K562 (cell line): ENCODE results near the gene SET. TPM values are rescaled to one million over a fixed set of nuclear protein-coding genes. Genes with fewer than 3 reads are reported as not detected.
A peak's percentile ranks its signal among the peaks of the same experiment; 100 is the strongest.

Experiments used
- ATAC-seq: fragments of 200-7000 bp; cut with Tn5 transposase; 3 replicates; pipeline ENCODE4 v1.9.1; 2020; ENCODE audit warnings: moderate library complexity
- BruUV-seq: library from RNA; stranded (reverse); fragments of 400-500 nt; replicated peaks from 2 replicates; lab custom pipeline; 2021; lab: Mats Ljungman, UMichigan
- CTCF ChIA-PET: fragments of 300-600 bp; formaldehyde crosslinking; extraction: SDS; loops from one replicate; lab custom pipeline; 2021; ENCODE audit warnings: low intra/inter-chr PET ratio; lab: Yijun Ruan, JAX
- POLR2A ChIA-PET: fragments of 300-600, 350-650 bp; sonication (Branson Sonifier 250); formaldehyde crosslinking; extraction: SDS; loops from one replicate; lab custom pipeline; 2021; ENCODE audit warnings: antibody characterized with exemption, inconsistent platforms; lab: Yijun Ruan, JAX
- DNase-seq, 4 experiments: peaks; one replicate each; pipeline versions ENCODE4 v3.0.0 to v3.0.0-alpha.2; 2011 to 2018; ENCODE audit warnings: low spot score in 3 of 4, mixed read lengths in 3 of 4; ENCODE audit errors: extremely low read depth in 1 of 4
- FAIRE-seq: peaks from 2 replicates; lab custom pipeline; 2011; peaks lifted over from hg19 to GRCh38; lab: Jason Lieb, UNC
- H2AFZ ChIP-seq: 2 replicates; pipeline ENCODE4 v1.6.0; 2011; ENCODE audit warnings: low read depth, low read length, control low read depth, inconsistent platforms
- H3K27ac ChIP-seq: fragments of 200-600 bp; 3 replicates; pipeline ENCODE4 v1.8.0; 2011; ENCODE audit warnings: low read depth, mild to moderate bottlenecking, control low read depth, inconsistent platforms, low read length, moderate library complexity, mixed read lengths; ENCODE audit errors: extremely low read depth
- H3K27me3 ChIP-seq, 2 experiments: fragments of 300-600 bp in 1 of 2; 2 replicates in 1 of 2; 3 replicates in 1 of 2; pipeline versions ENCODE4 v1.6.0 to v1.8.0; 2011; ENCODE audit warnings: inconsistent platforms in 2 of 2, low read length in 2 of 2, mild to moderate bottlenecking in 1 of 2, mixed read lengths in 1 of 2, moderate library complexity in 1 of 2; ENCODE audit not compliant: control insufficient read depth in 2 of 2, insufficient read depth in 2 of 2
- H3K36me3 ChIP-seq: fragments of 300-600 bp; 3 replicates; pipeline ENCODE4 v1.8.0; 2011; ENCODE audit warnings: mild to moderate bottlenecking, low read length, inconsistent platforms; ENCODE audit not compliant: control insufficient read depth, insufficient read depth
- H3K4me1 ChIP-seq, 2 experiments: fragments of 200-600 bp in 1 of 2; replicated peaks in 1 of 2; 2 replicates in 1 of 2; 3 replicates in 1 of 2; pipeline versions ENCODE4 v1.5.1 to v1.8.0; 2011; ENCODE audit warnings: inconsistent platforms in 2 of 2, low read length in 2 of 2, mild to moderate bottlenecking in 1 of 2, mixed read lengths in 1 of 2, moderate library complexity in 1 of 2; ENCODE audit not compliant: control insufficient read depth in 2 of 2, insufficient read depth in 2 of 2
- H3K4me2 ChIP-seq: 2 replicates; pipeline ENCODE4 v1.6.1; 2011; ENCODE audit warnings: low read length, control low read depth, inconsistent platforms, mixed read lengths; ENCODE audit not compliant: insufficient read depth
- H3K4me3 ChIP-seq: fragments of 200-600 bp; sonication (generic), shearing (Covaris generic); 2 replicates; pipeline ENCODE4 v1.5.1; 2016; ENCODE audit warnings: control low read depth, inconsistent platforms
- H3K79me2 ChIP-seq: fragments of 200-600 bp; 3 replicates; pipeline ENCODE4 v1.8.0; 2011; ENCODE audit warnings: low read length, inconsistent platforms; ENCODE audit not compliant: control insufficient read depth, insufficient read depth
- H3K9ac ChIP-seq, 2 experiments: 2 replicates each; pipeline versions ENCODE4 v1.6.0 to v1.6.1; 2011; ENCODE audit warnings: low read depth in 2 of 2, low read length in 2 of 2, control low read depth in 1 of 2, inconsistent platforms in 1 of 2, mild to moderate bottlenecking in 1 of 2, mixed read lengths in 1 of 2; ENCODE audit not compliant: insufficient read depth in 1 of 2
- H3K9me1 ChIP-seq: one replicate; pipeline ENCODE4 v1.6.0; 2011; ENCODE audit warnings: inconsistent platforms, mild to moderate bottlenecking, low read length, moderate library complexity; ENCODE audit not compliant: control insufficient read depth, insufficient read depth
- H3K9me3 ChIP-seq: replicated peaks from 2 replicates; pipeline ENCODE4 v1.5.1; 2011; ENCODE audit warnings: low read depth, low read length, inconsistent platforms; ENCODE audit not compliant: control insufficient read depth, insufficient read depth
- H4K20me1 ChIP-seq: replicated peaks from 2 replicates; pipeline ENCODE4 v1.6.1; 2011; ENCODE audit warnings: low read length, inconsistent platforms, mixed read lengths; ENCODE audit not compliant: control insufficient read depth, insufficient read depth
- GTF2A2 ChIP-seq: IDR thresholded peaks from 2 replicates; pipeline ENCODE4 v1.6.1; 2016; ENCODE audit warnings: mild to moderate bottlenecking, missing genetic modification characterization, missing compliant biosample characterization
- HINFP ChIP-seq: fragments of 450-650 bp; conservative IDR thresholded peaks from 2 replicates; pipeline ENCODE4 v1.6.1; 2016; ENCODE audit warnings: missing genetic modification characterization, low read depth, mild to moderate bottlenecking, control low read depth, missing compliant biosample characterization
- IRF1 ChIP-seq: sonication (generic); formaldehyde crosslinking; IDR thresholded peaks from 2 replicates; pipeline ENCODE4 v1.8.0; 2022; ENCODE audit warnings: missing genetic modification reagents, mild to moderate bottlenecking, borderline replicate concordance
- KDM4B ChIP-seq, 2 experiments: fragments of 450-650 bp in 1 of 2; sonication (generic) in 1 of 2; IDR thresholded peaks; 2 replicates each; pipeline ENCODE4 v1.6.1; 2016 to 2017; ENCODE audit warnings: borderline replicate concordance in 2 of 2, antibody characterized with exemption in 1 of 2, low read depth in 1 of 2, mild to moderate bottlenecking in 1 of 2
- MEF2A ChIP-seq: IDR thresholded peaks from 2 replicates; pipeline ENCODE4 v1.6.1; 2011; ENCODE audit warnings: low read depth, mild to moderate bottlenecking, low read length, moderate library complexity; ENCODE audit not compliant: control insufficient read depth
- WGBS: fragments of 100-300 bp; shearing (Covaris generic); methylation state at CpG from one replicate; pipeline ENCODE4 v1.1.6; 2016; ENCODE audit warnings: low coverage, mixed read lengths; ENCODE audit not compliant: insufficient coverage; ENCODE audit errors: missing lambda C conversion rate; 5-methylcytosine and 5-hydroxymethylcytosine counted together
- in situ Hi-C: fragments of 300-500 bp; cut with MboI; formaldehyde crosslinking; loops from 4 replicates; pipeline ENCODE4 v1.15.0; 2018; ENCODE audit warnings: inconsistent platforms, mixed read lengths
- intact Hi-C: fragments of 100-400 bp; cut with micrococcal nuclease; formaldehyde crosslinking; loops from 2 replicates; pipeline ENCODE4 v1.14.2; 2022
- polyA plus RNA-seq, 8 experiments: library from polyadenylated mRNA; depleted of rRNA in 4 of 8; stranded (reverse) in 5 of 8; unstranded in 3 of 8; fragments of >200 nt; fragmentation: Nextera tagmentation in 2 of 8; fragmentation: Illumina TruSeq in 1 of 8; extraction: Ambion mirVana in 2 of 8; extraction: Trizol in 1 of 8; gene quantifications; 2 replicates each; pipeline versions ENCODE4 v1.2.1 to v1.2.3, GENCODE V29; 2011 to 2014; ENCODE audit warnings: inconsistent platforms in 1 of 8, missing spikeins in 1 of 8
- total RNA-seq, 7 experiments: library from RNA; depleted of rRNA in 6 of 7; stranded (reverse); fragments of >200 nt in 6 of 7; fragmentation: Illumina TruSeq in 2 of 7; extraction: Trizol in 2 of 7; gene quantifications; 2 replicates each; pipeline versions ENCODE4 v1.2.1 to v1.2.3, GENCODE V29; 2011 to 2021; ENCODE audit warnings: low replicate concordance in 1 of 7

SET gene
- total and polyA plus RNA-seq, 9 of the 15 experiments (the other 6 are each of a cell fraction or from before 2014, with no cell fraction given), result 404 to 1,447 (median 907) TPM

GRCh38 chr9:128704356-128704670 is 15.3 kb downstream of the SET start:
- ATAC-seq, result no peak
- no peak for FAIRE-seq
- intact Hi-C loops (loop anchor here (5.0 kb wide), 1 partner anchor 57 kb away; no protein-coding TSS in a partner anchor), in situ Hi-C loops (no loop called here)
- H3K9ac ChIP-seq, result peak overlapping the region; percentile 87 to 96; a peak in 2 of 4 replicates
- H3K36me3 ChIP-seq, result peaks cover 41% of the 10 kb centered on the region; the same call in 2 of the 3 replicates
- H3K27ac ChIP-seq, result no peak overlapping the region
- H3K4me1 ChIP-seq, result peaks cover 9 to 43% of the 10 kb centered on the region in 2 experiments
- no peaks in the 10 kb centered on the region for H3K9me1 ChIP-seq
- H3K27me3 ChIP-seq, result no peaks in the 10 kb centered on the region
- no peak overlapping the region for H2AFZ ChIP-seq
- no peaks in the 10 kb centered on the region for H4K20me1 ChIP-seq
- peaks cover 24% of the 10 kb centered on the region for H3K79me2 ChIP-seq
- H3K4me3 ChIP-seq, result no peak overlapping the region; the same call in 1 of the 2 replicates
- no peaks in the 10 kb centered on the region for H3K9me3 ChIP-seq
- no TSS peak for BruUV-seq
- no peak overlapping the region for H3K4me2 ChIP-seq
- POLR2A ChIA-PET, result interaction anchor here (0.5 to 2.3 kb wide), 3 partner anchors 10 to 261 kb away, joined by 3 to 9 read pairs (median 3); no protein-coding TSS in a partner anchor
- CTCF ChIA-PET, result interaction anchor here (0.6 kb wide), 1 partner anchor 1133 kb away, joined by 3 read pairs; no protein-coding TSS in a partner anchor
- WGBS, result 98% methylated on average over 5 of the region's 5 CpGs
- DNase-seq, result no peak
- TF ChIP-seq IRF1 (no peak), HINFP (tag) (no peak), MEF2A (no peak), GTF2A2 (tag) (no peak), KDM4B (IDR thresholded peaks at IDR 0.05; ENCODE audit: borderline replicate concordance in 2 of 2, low read depth in 1 of 2) (0 out of 4 replicates have a peak, but pooled peaks of 1 of the 2 experiments have one; percentile 1)
